ENCODE results near the gene P2RY11.
A peak's percentile ranks its signal among the peaks of the same experiment; 100 is the strongest.

The P2RY11 gene

DNA sequence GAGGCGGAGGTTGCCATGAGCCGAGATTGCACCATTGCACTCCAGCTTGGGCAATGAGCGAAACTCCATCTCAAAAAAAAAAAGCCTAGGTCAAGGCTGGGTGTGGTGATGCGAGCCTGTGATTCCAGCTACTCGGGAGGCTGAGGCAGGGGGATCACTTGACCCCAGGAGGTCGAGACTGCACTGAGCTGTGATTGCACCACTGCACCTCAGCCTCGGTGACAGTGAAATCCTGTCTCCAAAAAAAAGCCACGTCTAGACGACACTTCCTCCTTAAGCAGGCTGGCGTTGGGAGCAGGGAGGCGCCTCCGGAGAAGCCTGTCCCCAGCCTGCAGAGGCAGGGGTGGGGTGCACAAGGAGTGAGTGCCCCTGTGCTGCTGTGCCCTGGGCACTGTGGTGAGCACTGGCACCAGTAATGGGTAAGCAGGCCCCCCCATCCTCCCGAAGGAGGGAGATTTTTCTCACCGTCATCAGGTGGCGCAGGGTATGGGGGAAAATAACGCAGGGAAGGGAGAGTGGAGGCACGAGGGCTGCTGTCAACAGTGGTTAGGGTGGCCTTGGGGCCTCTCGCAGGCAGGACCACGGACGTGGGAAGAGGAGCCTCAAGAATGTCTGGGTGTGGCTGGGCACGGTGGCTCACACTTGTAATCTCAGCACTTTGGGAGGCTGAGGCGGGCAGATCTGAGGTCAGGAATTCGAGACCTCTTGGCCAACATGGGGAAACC lies 706 bp downstream of the P2RY11 start:
- H3K9me3 ChIP-seq (ENCODE audit: control insufficient read depth, low read length), result no peaks in the 10 kb centered on the region
- H3K27ac ChIP-seq, result no peak overlapping the region
- no peaks in the 10 kb centered on the region for H3K36me3 ChIP-seq (ENCODE audit: control insufficient read depth, insufficient read depth, low read length)
- no peak overlapping the region for H3K4me2 ChIP-seq (ENCODE audit: low read length)
- no peak overlapping the region for H3K9ac ChIP-seq
- no peak overlapping the region for H2AFZ ChIP-seq
- H3K79me2 ChIP-seq, result no peaks in the 10 kb centered on the region
- H3K4me3 ChIP-seq (ENCODE audit: low read depth, low read length), result no peak overlapping the region
- TF ChIP-seq, protein P1, sequence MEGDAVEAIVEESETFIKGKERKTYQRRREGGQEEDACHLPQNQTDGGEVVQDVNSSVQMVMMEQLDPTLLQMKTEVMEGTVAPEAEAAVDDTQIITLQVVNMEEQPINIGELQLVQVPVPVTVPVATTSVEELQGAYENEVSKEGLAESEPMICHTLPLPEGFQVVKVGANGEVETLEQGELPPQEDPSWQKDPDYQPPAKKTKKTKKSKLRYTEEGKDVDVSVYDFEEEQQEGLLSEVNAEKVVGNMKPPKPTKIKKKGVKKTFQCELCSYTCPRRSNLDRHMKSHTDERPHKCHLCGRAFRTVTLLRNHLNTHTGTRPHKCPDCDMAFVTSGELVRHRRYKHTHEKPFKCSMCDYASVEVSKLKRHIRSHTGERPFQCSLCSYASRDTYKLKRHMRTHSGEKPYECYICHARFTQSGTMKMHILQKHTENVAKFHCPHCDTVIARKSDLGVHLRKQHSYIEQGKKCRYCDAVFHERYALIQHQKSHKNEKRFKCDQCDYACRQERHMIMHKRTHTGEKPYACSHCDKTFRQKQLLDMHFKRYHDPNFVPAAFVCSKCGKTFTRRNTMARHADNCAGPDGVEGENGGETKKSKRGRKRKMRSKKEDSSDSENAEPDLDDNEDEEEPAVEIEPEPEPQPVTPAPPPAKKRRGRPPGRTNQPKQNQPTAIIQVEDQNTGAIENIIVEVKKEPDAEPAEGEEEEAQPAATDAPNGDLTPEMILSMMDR (IDR thresholded peaks at IDR 0.05), result no peak
- H3K27me3 ChIP-seq (ENCODE audit: control insufficient read depth, insufficient read depth, low read length), result no peaks in the 10 kb centered on the region
- H3K4me1 ChIP-seq, result peaks cover 2% of the 10 kb centered on the region

DNA sequence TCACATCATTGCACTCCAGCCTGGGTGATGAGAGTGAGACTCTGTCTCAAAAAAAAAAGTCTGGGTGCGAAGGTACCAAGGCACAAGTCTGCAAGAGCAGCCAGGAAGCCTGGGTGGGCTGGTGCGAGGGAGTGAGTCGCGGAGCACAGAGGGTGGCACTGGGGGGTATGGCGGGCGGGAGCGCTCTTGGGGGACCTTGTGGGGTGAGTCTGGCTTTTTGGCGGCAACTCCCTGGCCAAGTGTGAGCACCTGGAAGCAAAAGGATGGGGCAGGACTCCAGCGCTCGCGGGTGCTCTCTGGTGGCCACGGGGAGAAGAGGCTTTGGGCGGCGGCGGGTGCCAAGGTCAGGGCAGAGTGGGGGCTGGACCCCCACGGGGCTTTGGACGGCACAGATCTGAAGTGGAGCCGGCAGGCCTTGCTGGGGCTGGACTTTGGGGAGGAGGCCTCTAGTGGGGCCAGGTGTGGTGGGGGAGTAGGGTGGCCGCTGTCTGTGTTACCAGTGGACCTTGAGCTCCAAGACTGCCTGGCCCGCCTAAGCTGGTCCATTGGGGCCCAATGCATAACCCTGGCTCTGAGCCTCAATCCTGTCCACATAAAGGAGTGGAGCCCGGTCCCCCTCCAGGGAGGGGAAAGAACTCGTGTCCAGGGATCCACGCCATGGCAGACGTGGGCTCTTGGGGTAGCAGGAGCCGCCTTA lies 1.6 kb downstream of the P2RY11 start:
- H3K79me2 ChIP-seq, result no peaks in the 10 kb centered on the region
- H3K4me1 ChIP-seq, result no peaks in the 10 kb centered on the region
- H2AFZ ChIP-seq, result no peak overlapping the region
- TF ChIP-seq, protein P1 (IDR thresholded peaks at IDR 0.05), result peak; percentile 56
- H3K4me2 ChIP-seq (ENCODE audit: low read length), result no peak overlapping the region
- H3K36me3 ChIP-seq (ENCODE audit: control insufficient read depth, insufficient read depth, low read length), result no peaks in the 10 kb centered on the region
- H3K4me3 ChIP-seq (ENCODE audit: low read depth, low read length), result no peak overlapping the region
- H3K9me3 ChIP-seq (ENCODE audit: control insufficient read depth, low read length), result no peaks in the 10 kb centered on the region
- no peaks in the 10 kb centered on the region for H3K27me3 ChIP-seq (ENCODE audit: control insufficient read depth, insufficient read depth, low read length)
- H3K27ac ChIP-seq, result no peak overlapping the region
- no peak overlapping the region for H3K9ac ChIP-seq

DNA sequence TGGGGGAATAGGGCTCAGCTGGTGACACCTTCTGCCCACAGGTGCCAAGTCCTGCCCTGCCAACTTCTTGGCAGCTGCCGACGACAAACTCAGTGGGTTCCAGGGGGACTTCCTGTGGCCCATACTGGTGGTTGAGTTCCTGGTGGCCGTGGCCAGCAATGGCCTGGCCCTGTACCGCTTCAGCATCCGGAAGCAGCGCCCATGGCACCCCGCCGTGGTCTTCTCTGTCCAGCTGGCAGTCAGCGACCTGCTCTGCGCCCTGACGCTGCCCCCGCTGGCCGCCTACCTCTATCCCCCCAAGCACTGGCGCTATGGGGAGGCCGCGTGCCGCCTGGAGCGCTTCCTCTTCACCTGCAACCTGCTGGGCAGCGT lies 2.1 kb downstream of the P2RY11 start:
- H3K4me3 ChIP-seq (ENCODE audit: low read depth, low read length), result no peak overlapping the region
- no peak overlapping the region for H3K4me2 ChIP-seq (ENCODE audit: low read length)
- no peaks in the 10 kb centered on the region for H3K27me3 ChIP-seq (ENCODE audit: control insufficient read depth, insufficient read depth, low read length)
- no peaks in the 10 kb centered on the region for H3K36me3 ChIP-seq (ENCODE audit: control insufficient read depth, insufficient read depth, low read length)
- no peak overlapping the region for H3K27ac ChIP-seq
- H3K79me2 ChIP-seq, result no peaks in the 10 kb centered on the region
- H3K4me1 ChIP-seq, result no peaks in the 10 kb centered on the region
- TF ChIP-seq, protein P1 (IDR thresholded peaks at IDR 0.05), result no peak
- no peak overlapping the region for H3K9ac ChIP-seq
- no peaks in the 10 kb centered on the region for H3K9me3 ChIP-seq (ENCODE audit: control insufficient read depth, low read length)
- H2AFZ ChIP-seq, result no peak overlapping the region

DNA sequence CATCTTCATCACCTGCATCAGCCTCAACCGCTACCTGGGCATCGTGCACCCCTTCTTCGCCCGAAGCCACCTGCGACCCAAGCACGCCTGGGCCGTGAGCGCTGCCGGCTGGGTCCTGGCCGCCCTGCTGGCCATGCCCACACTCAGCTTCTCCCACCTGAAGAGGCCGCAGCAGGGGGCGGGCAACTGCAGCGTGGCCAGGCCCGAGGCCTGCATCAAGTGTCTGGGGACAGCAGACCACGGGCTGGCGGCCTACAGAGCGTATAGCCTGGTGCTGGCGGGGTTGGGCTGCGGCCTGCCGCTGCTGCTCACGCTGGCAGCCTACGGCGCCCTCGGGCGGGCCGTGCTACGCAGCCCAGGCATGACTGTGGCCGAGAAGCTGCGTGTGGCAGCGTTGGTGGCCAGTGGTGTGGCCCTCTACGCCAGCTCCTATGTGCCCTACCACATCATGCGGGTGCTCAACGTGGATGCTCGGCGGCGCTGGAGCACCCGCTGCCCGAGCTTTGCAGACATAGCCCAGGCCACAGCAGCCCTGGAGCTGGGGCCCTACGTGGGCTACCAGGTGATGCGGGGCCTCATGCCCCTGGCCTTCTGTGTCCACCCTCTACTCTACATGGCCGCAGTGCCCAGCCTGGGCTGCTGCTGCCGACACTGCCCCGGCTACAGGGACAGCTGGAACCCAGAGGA lies 2.6 kb downstream of the P2RY11 start:
- Histone ChIP-seq H3K36me3 (ENCODE audit: control insufficient read depth, insufficient read depth, low read length) (no peaks in the 10 kb centered on the region), H3K79me2 (peaks cover under 1% of the 10 kb centered on the region), H3K4me2 (ENCODE audit: low read length) (no peak overlapping the region), H3K27me3 (ENCODE audit: control insufficient read depth, insufficient read depth, low read length) (no peaks in the 10 kb centered on the region), H3K9ac (no peak overlapping the region), H3K27ac (no peak overlapping the region), H2AFZ (no peak overlapping the region), H3K4me1 (no peaks in the 10 kb centered on the region), H3K9me3 (ENCODE audit: control insufficient read depth, low read length) (no peaks in the 10 kb centered on the region), H3K4me3 (ENCODE audit: low read depth, low read length) (no peak overlapping the region)
- TF ChIP-seq, protein P1 (IDR thresholded peaks at IDR 0.05), result no peak
